Caco-2 (cell line): ENCODE data around the gene IRF2BP1. TPM values are rescaled to one million over a fixed set of nuclear protein-coding genes. Genes with fewer than 3 reads are reported as not detected.

ENCODE experiments used
- BruUV-seq: library from RNA; stranded (reverse); fragments of 400-500 nt; replicated peaks from 2 replicates; lab custom pipeline; 2021; lab: Mats Ljungman, UMichigan
- CTCF ChIA-PET: fragments of 300-600 bp; sonication (Branson Sonifier 250); formaldehyde crosslinking; loops from one replicate; lab custom pipeline; 2022; ENCODE audit warnings: antibody characterized with exemption; lab: Charles Lee
- POLR2A ChIA-PET: fragments of 300-600 bp; sonication (Branson Sonifier 250); formaldehyde crosslinking; loops from one replicate; lab custom pipeline; 2022; ENCODE audit warnings: antibody characterized with exemption; lab: Charles Lee
- DNase-seq, 2 experiments: peaks; one replicate each; pipeline versions ENCODE4 v3.0.0 to v3.0.0-alpha.2; 2020 to 2022
- H3K27me3 ChIP-seq: replicated peaks from 2 replicates; pipeline ENCODE4 v1.6.0; 2011; ENCODE audit warnings: low read length; ENCODE audit not compliant: control insufficient read depth, insufficient read depth
- H3K36me3 ChIP-seq: 2 replicates; pipeline ENCODE4 v1.5.1; 2011; ENCODE audit warnings: low read length; ENCODE audit not compliant: control insufficient read depth, insufficient read depth
- H3K4me1 ChIP-seq: fragments of 250-450 bp; sonication (Bioruptor Pico); 2 replicates; pipeline ENCODE4 v1.5.1; 2020; ENCODE audit warnings: mild to moderate bottlenecking
- H3K4me3 ChIP-seq: 2 replicates; pipeline ENCODE4 v1.5.1; 2011; ENCODE audit warnings: low read depth, mild to moderate bottlenecking, control low read depth, low read length
- H3K9me3 ChIP-seq: fragments of 250-450 bp; sonication (Bioruptor Pico); 2 replicates; pipeline ENCODE4 v1.5.1; 2020; ENCODE audit warnings: mild to moderate bottlenecking, moderate library complexity
- H3K27ac Mint-ChIP-seq: one replicate; pipeline ENCODE4 v1.8.0; 2022; ENCODE audit warnings: mixed read lengths; ENCODE audit not compliant: unreplicated experiment
- H3K27me3 Mint-ChIP-seq: one replicate; pipeline ENCODE4 v1.8.0; 2022; ENCODE audit warnings: mixed read lengths; ENCODE audit not compliant: insufficient read depth, unreplicated experiment
- H3K36me3 Mint-ChIP-seq: one replicate; pipeline ENCODE4 v1.8.0; 2022; ENCODE audit warnings: mild to moderate bottlenecking, mixed read lengths; ENCODE audit not compliant: insufficient read depth, unreplicated experiment
- H3K4me1 Mint-ChIP-seq: one replicate; pipeline ENCODE4 v1.8.0; 2022; ENCODE audit warnings: low read depth, mixed read lengths; ENCODE audit not compliant: unreplicated experiment
- H3K4me3 Mint-ChIP-seq: one replicate; pipeline ENCODE4 v1.8.0; 2022; ENCODE audit warnings: mild to moderate bottlenecking, moderate library complexity, mixed read lengths; ENCODE audit not compliant: unreplicated experiment
- H3K9me3 Mint-ChIP-seq: one replicate; pipeline ENCODE4 v1.8.0; 2022; ENCODE audit warnings: mixed read lengths; ENCODE audit not compliant: unreplicated experiment
- CTCF ChIP-seq, 2 experiments: fragments of 200-600 bp in 1 of 2; IDR thresholded peaks; 1 replicate in 1 of 2; 2 replicates in 1 of 2; pipeline versions ENCODE4 v1.5.1 to v1.8.0; 2011 to 2022; ENCODE audit warnings: antibody characterized with exemption in 1 of 2, control low read depth in 1 of 2, inconsistent platforms in 1 of 2, low read depth in 1 of 2, low read length in 1 of 2, mild to moderate bottlenecking in 1 of 2, moderate library complexity in 1 of 2; ENCODE audit not compliant: insufficient read depth in 1 of 2, severe bottlenecking in 1 of 2, unreplicated experiment in 1 of 2
- intact Hi-C: fragments of 100-400 bp; cut with micrococcal nuclease; formaldehyde crosslinking; loops from one replicate; pipeline ENCODE4 v1.10.0; 2022; ENCODE audit not compliant: unreplicated experiment
- total RNA-seq: library from RNA; stranded (reverse); gene quantifications from 2 replicates; pipeline ENCODE4 v1.2.3, GENCODE V29; 2022

IRF2BP1 gene
- total RNA-seq, 1 experiment from 2014 or later: 27.6 TPM

- no TSS peak for BruUV-seq
- DNase-seq: no peak
- H3K36me3 Mint-ChIP-seq: peaks cover 10% of the 10 kb centered on the region
- intact Hi-C loops: no loop called here
- CTCF ChIA-PET: interaction anchor here (0.7 kb wide), 1 partner anchor 157 kb away, joined by 3 read pairs; no protein-coding TSS in a partner anchor
- no peak overlapping the region for H3K4me3 Mint-ChIP-seq
- no peaks in the 10 kb centered on the region for H3K9me3 ChIP-seq
- H3K4me1 ChIP-seq: peaks cover 2% of the 10 kb centered on the region; the same call in 1 of the 2 replicates
- H3K27me3 Mint-ChIP-seq: no peaks in the 10 kb centered on the region
- no peaks in the 10 kb centered on the region for H3K9me3 Mint-ChIP-seq
- no peaks in the 10 kb centered on the region for H3K27me3 ChIP-seq
- no peak for TF ChIP-seq CTCF (IDR thresholded peaks at IDR 0.05; ENCODE audit: insufficient read depth in 1 of 2, low read depth in 1 of 2, low read length in 1 of 2, severe bottlenecking in 1 of 2, unreplicated experiment in 1 of 2)
- H3K36me3 ChIP-seq: no peaks in the 10 kb centered on the region
- no peak overlapping the region for H3K4me3 ChIP-seq
- H3K4me1 Mint-ChIP-seq: no peaks in the 10 kb centered on the region
- POLR2A ChIA-PET: no interaction called here
- no peak overlapping the region for H3K27ac Mint-ChIP-seq
Observed at GRCh38 chr19:45918721-45919120, 32.8 kb upstream of the IRF2BP1 start.

- H3K9me3 Mint-ChIP-seq: no peaks in the 10 kb centered on the region
- CTCF ChIA-PET: no interaction called here
- H3K4me1 Mint-ChIP-seq: no peaks in the 10 kb centered on the region
- no peak for TF ChIP-seq CTCF (IDR thresholded peaks at IDR 0.05; ENCODE audit: insufficient read depth in 1 of 2, low read depth in 1 of 2, low read length in 1 of 2, severe bottlenecking in 1 of 2, unreplicated experiment in 1 of 2)
- no peaks in the 10 kb centered on the region for H3K36me3 ChIP-seq
- H3K27ac Mint-ChIP-seq: no peak overlapping the region
- DNase-seq: no peak
- no peaks in the 10 kb centered on the region for H3K27me3 ChIP-seq
- POLR2A ChIA-PET: interaction anchor here (0.6 kb wide), 1 partner anchor 147 kb away, joined by 6 read pairs; no protein-coding TSS in a partner anchor
- no peaks in the 10 kb centered on the region for H3K9me3 ChIP-seq
- intact Hi-C loops: no loop called here
- no peak overlapping the region for H3K4me3 Mint-ChIP-seq
- H3K36me3 Mint-ChIP-seq: peaks cover 10% of the 10 kb centered on the region
- H3K4me3 ChIP-seq: no peak overlapping the region
- H3K4me1 ChIP-seq: peaks cover 2% of the 10 kb centered on the region; the same call in 1 of the 2 replicates
- no TSS peak for BruUV-seq
- H3K27me3 Mint-ChIP-seq: no peaks in the 10 kb centered on the region
Observed at GRCh38 chr19:45917421-45918091, 31.6 kb upstream of the IRF2BP1 start.

GRCh38 chr19:45913874-45914830 is 28.2 kb upstream of the IRF2BP1 start, which contains the start of gene NANOS2:
Gene NANOS2, minus strand, starts transcription at chr19:45914778. Its CDS starts 85 bp downstream, at chr19:45914693.
- no peak for TF ChIP-seq CTCF (IDR thresholded peaks at IDR 0.05; ENCODE audit: insufficient read depth in 1 of 2, low read depth in 1 of 2, low read length in 1 of 2, severe bottlenecking in 1 of 2, unreplicated experiment in 1 of 2)
- Histone ChIP-seq H3K27me3 (no peaks in the 10 kb centered on the region), H3K36me3 (no peaks in the 10 kb centered on the region), H3K4me1 (peaks cover 14% of the 10 kb centered on the region), H3K9me3 (no peaks in the 10 kb centered on the region), H3K4me3 (no peak within 1 kb of the TSS)
- peak; percentile 36 to 55 for DNase-seq
- ChIA-PET POLR2A (no interaction called here), CTCF (interaction anchor here (0.5 kb wide), 1 partner anchor 46 kb away, joined by 3 read pairs; no protein-coding TSS in a partner anchor)
- no peaks in the 10 kb centered on the region for H3K9me3 Mint-ChIP-seq
- H3K36me3 Mint-ChIP-seq: peaks cover 13% of the 10 kb centered on the region
- no TSS peak for BruUV-seq
- no peak within 1 kb of the TSS for H3K4me3 Mint-ChIP-seq
- intact Hi-C loops: no loop called here
- no peaks in the 10 kb centered on the region for H3K27me3 Mint-ChIP-seq
- no peak within 1 kb of the TSS for H3K27ac Mint-ChIP-seq
- H3K4me1 Mint-ChIP-seq: peaks cover 11% of the 10 kb centered on the region
